DND-41 (cell line): Measurements from ENCODE around the gene KLHL8.

Experiments used
- ATAC-seq: fragments of 200-7000 bp; cut with Tn5 transposase; 3 replicates; pipeline ENCODE4 v1.9.1; 2021; ENCODE audit warnings: low read depth; ENCODE audit not compliant: insufficient read depth
- DNase-seq: peaks from one replicate; pipeline ENCODE4 v3.0.0-alpha.2; 2020
- H2AFZ ChIP-seq: 2 replicates; pipeline ENCODE4 v1.6.0; 2012; ENCODE audit warnings: low read depth, low read length
- H3K27ac ChIP-seq: 2 replicates; pipeline ENCODE4 v1.5.1; 2012; ENCODE audit warnings: low read length, inconsistent platforms
- H3K27me3 ChIP-seq: fragments of 200-600 bp; sonication (generic); 2 replicates; pipeline ENCODE4 v1.6.0; 2012; ENCODE audit warnings: low read length, mild to moderate bottlenecking, inconsistent platforms; ENCODE audit not compliant: insufficient read depth, poor library complexity
- H3K36me3 ChIP-seq: 2 replicates; pipeline ENCODE4 v1.5.1; 2012; ENCODE audit warnings: low read length, inconsistent platforms; ENCODE audit not compliant: insufficient read depth
- H3K4me1 ChIP-seq: 2 replicates; pipeline ENCODE4 v1.5.1; 2012; ENCODE audit warnings: mild to moderate bottlenecking, low read length; ENCODE audit not compliant: insufficient read depth
- H3K4me2 ChIP-seq: 2 replicates; pipeline ENCODE4 v1.6.0; 2012; ENCODE audit warnings: mild to moderate bottlenecking, moderate library complexity, low read length, inconsistent platforms; ENCODE audit not compliant: insufficient read depth
- H3K4me3 ChIP-seq, 2 experiments: fragments of 200-600 bp in 1 of 2; shearing (Covaris generic) in 1 of 2; 2 replicates each; pipeline ENCODE4 v1.5.1; 2012 to 2016; ENCODE audit warnings: inconsistent platforms in 2 of 2, low read length in 2 of 2, mild to moderate bottlenecking in 2 of 2, low read depth in 1 of 2, moderate library complexity in 1 of 2
- H3K79me2 ChIP-seq: 2 replicates; pipeline ENCODE4 v1.6.0; 2012; ENCODE audit warnings: low read length, inconsistent platforms; ENCODE audit not compliant: insufficient read depth
- H3K9ac ChIP-seq: 2 replicates; pipeline ENCODE4 v1.6.0; 2012; ENCODE audit warnings: low read depth, mild to moderate bottlenecking, inconsistent platforms, low read length, moderate library complexity
- H3K9me3 ChIP-seq: 2 replicates; pipeline ENCODE4 v1.5.1; 2012; ENCODE audit warnings: low read length, moderate library complexity, mild to moderate bottlenecking, inconsistent platforms; ENCODE audit not compliant: insufficient read depth, severe bottlenecking
- H4K20me1 ChIP-seq: 2 replicates; pipeline ENCODE4 v1.6.0; 2012; ENCODE audit warnings: low read length; ENCODE audit not compliant: insufficient read depth
- EZH2 ChIP-seq: IDR thresholded peaks from 3 replicates; pipeline ENCODE4 v1.6.1; 2012; ENCODE audit warnings: borderline replicate concordance, low read depth, mild to moderate bottlenecking, moderate library complexity, low read length, inconsistent platforms; ENCODE audit not compliant: severe bottlenecking
- TF ChIP-seq, protein P1 (sequence below): IDR thresholded peaks from 2 replicates; pipeline ENCODE4 v1.5.1; 2012; ENCODE audit warnings: borderline replicate concordance, low read length, moderate library complexity, mild to moderate bottlenecking; ENCODE audit not compliant: poor library complexity, severe bottlenecking; ENCODE audit errors: extremely low read depth

KLHL8 gene

DNA sequence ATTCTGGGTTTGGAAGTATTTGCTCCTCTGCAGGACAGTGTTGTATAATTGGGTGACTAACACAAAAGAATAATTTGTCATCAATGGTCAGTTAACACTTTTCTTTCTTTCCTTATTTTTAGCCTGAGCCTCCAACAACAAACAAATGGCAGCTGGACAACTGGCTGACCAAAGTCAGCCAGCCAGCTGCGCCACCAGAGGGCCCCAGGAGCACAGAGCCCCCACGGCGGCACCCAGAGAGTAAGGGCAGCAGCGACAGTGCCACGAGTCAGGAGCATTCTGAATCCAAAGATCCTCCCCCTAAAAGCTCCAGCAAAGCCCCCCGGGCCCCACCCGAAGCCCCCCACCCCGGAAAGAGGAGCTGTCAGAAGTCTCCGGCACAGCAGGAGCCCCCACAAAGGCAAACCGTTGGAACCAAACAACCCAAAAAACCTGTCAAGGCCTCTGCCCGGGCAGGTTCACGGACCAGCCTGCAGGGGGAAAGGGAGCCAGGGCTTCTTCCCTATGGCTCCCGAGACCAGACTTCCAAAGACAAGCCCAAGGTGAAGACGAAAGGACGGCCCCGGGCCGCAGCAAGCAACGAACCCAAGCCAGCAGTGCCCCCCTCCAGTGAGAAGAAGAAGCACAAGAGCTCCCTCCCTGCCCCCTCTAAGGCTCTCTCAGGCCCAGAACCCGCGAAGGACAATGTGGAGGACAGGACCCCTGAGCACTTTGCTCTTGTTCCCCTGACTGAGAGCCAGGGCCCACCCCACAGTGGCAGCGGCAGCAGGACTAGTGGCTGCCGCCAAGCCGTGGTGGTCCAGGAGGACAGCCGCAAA, 106.0 kb downstream of the KLHL8 start:
- DNase-seq: no peak
- peaks cover 76% of the 10 kb centered on the region for H3K36me3 ChIP-seq

DNA sequence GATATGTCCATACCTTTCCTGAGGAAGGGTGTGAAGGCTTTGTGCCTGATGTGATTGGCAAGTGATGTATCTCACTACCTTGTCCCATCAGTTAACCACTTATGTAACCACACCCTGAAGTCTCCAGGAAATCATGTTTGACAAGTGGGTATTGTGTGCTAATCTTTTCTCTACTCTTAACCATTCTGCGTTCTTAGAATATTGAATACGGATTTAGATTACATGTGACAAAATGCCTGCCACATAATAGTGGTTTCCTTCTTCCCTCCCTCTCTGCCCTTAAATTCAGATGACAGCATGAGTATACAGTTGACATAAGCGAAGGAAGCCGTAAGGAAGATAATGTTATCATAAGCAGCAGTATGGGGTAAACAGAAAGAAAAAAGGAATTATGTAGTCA, 108.4 kb downstream of the KLHL8 start:
- Histone ChIP-seq H3K27ac (no peak overlapping the region), H3K9me3 (no peaks in the 10 kb centered on the region), H3K36me3 (peaks cover 79% of the 10 kb centered on the region), H3K4me2 (no peak overlapping the region), H3K27me3 (no peaks in the 10 kb centered on the region), H3K9ac (no peak overlapping the region), H3K4me1 (no peaks in the 10 kb centered on the region), H3K79me2 (peaks cover 13% of the 10 kb centered on the region), H4K20me1 (peaks cover 8% of the 10 kb centered on the region; the same call in 1 of the 2 replicates), H3K4me3 (no peak overlapping the region), H2AFZ (no peak overlapping the region)
- ATAC-seq (no peak), DNase-seq (no peak)
- TF ChIP-seq EZH2: no peak
- TF ChIP-seq, protein P1, sequence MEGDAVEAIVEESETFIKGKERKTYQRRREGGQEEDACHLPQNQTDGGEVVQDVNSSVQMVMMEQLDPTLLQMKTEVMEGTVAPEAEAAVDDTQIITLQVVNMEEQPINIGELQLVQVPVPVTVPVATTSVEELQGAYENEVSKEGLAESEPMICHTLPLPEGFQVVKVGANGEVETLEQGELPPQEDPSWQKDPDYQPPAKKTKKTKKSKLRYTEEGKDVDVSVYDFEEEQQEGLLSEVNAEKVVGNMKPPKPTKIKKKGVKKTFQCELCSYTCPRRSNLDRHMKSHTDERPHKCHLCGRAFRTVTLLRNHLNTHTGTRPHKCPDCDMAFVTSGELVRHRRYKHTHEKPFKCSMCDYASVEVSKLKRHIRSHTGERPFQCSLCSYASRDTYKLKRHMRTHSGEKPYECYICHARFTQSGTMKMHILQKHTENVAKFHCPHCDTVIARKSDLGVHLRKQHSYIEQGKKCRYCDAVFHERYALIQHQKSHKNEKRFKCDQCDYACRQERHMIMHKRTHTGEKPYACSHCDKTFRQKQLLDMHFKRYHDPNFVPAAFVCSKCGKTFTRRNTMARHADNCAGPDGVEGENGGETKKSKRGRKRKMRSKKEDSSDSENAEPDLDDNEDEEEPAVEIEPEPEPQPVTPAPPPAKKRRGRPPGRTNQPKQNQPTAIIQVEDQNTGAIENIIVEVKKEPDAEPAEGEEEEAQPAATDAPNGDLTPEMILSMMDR: no peak

More for the DNA sequence above, 106.0 kb downstream of the KLHL8 start:
- TF ChIP-seq, protein P1: peak; percentile 2
- TF ChIP-seq EZH2: no peak
- H2AFZ ChIP-seq: no peak overlapping the region
- H3K9ac ChIP-seq: no peak overlapping the region
- H3K9me3 ChIP-seq: no peaks in the 10 kb centered on the region
- peaks cover 21% of the 10 kb centered on the region for H3K79me2 ChIP-seq
- no peak overlapping the region for H3K27ac ChIP-seq
- H3K4me1 ChIP-seq: no peaks in the 10 kb centered on the region
- H3K4me2 ChIP-seq: no peak overlapping the region
- ATAC-seq: no peak
- peaks cover 8% of the 10 kb centered on the region; the same call in 1 of the 2 replicates for H4K20me1 ChIP-seq
- no peaks in the 10 kb centered on the region for H3K27me3 ChIP-seq
- H3K4me3 ChIP-seq: no peak overlapping the region
